ENCODE data around the gene ERI3.

The ERI3 gene

GRCh38 chr1:44200336-44200735 lies 154.7 kb downstream of the ERI3 start:
- no peak for DNase-seq

GRCh38 chr1:44174630-44175029 lies 180.4 kb downstream of the ERI3 start:
- no peak for DNase-seq

Measured in hematopoietic multipotent progenitor cell treated with erythropoietin and hydrocortisone succinate and interleukin-3 and kit ligand, for 8 days (in vitro differentiated cells).